ENCODE results near the gene WDR86.

Gene WDR86, protein sequence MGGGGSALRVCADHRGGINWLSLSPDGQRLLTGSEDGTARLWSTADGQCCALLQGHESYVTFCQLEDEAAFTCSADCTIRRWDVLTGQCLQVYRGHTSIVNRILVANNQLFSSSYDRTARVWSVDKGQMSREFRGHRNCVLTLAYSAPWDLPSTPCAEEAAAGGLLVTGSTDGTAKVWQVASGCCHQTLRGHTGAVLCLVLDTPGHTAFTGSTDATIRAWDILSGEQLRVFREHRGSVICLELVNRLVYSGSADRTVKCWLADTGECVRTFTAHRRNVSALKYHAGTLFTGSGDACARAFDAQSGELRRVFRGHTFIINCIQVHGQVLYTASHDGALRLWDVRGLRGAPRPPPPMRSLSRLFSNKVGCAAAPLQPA

DNA sequence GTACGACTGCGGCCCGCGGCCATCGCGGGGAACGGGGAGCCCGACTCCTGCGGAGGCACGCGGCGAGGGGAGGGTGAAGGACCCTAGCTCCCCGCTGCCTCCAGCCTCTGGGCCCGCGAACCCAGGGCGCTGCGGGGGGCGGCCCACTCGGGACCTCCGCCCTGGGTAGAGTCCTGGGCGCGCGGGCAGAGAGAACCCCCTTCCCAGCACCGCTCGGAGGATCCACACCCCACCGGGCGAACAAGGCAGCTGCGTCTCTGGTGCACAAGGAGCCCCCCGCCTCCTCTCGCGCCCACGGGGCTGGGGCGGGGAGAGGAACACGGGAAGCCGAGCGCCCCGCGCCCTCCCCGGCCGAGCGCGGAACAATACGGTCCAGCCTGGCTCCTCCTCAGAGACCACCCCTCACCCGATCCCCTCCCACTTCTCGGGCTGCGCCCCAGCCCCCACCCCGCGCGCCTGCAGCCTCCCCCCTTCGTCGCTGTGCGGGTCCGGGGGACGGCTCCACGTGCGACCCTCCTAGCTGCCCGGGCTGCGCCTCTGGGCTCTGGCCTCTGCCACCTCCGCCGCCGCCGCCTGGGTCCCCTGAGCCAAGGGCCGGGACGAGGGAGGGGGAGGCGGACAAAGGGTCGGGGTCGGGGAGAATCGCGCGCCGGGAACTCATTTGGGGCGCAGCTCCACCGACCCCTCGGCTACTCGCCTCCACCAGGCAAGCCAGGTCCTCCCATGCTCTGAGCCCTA lies at the start of gene WDR86:
WDR86 (minus strand) TSS at position 372 of the 738 bp plus-strand sequence. CDS start 449 bp downstream, outside the sequence.
- no peak for DNase-seq (ENCODE audit: low read depth)

- no peak for DNase-seq (ENCODE audit: low read depth)
Observed at GRCh38 chr7:151457534-151457933, 47.7 kb upstream of the WDR86 start.

- no peak for DNase-seq (ENCODE audit: low read depth)
Observed at GRCh38 chr7:151456782-151457181, 46.9 kb upstream of the WDR86 start.

- DNase-seq (ENCODE audit: low read depth): no peak
Observed at GRCh38 chr7:151456276-151456675, 46.4 kb upstream of the WDR86 start.

DNA sequence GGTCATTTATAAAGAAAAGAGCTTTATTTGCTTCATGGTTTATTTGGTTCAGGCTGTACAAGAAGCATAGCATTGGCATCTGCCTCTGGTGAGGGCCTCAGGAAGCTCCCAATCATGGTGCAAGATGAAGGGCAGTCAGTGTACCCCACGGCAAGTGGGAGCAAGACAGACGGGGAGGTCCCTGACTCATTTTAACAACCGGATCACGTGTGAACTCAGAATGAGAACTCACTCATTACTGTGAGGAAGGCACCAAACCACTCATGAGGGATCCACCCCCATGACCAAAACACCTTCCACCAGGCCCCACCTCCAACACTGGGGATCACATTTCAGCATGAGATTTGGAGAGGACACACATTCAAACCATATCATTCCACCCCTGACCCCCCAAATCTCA lies 45.9 kb upstream of the WDR86 start:
- no peak for DNase-seq (ENCODE audit: low read depth)

DNA sequence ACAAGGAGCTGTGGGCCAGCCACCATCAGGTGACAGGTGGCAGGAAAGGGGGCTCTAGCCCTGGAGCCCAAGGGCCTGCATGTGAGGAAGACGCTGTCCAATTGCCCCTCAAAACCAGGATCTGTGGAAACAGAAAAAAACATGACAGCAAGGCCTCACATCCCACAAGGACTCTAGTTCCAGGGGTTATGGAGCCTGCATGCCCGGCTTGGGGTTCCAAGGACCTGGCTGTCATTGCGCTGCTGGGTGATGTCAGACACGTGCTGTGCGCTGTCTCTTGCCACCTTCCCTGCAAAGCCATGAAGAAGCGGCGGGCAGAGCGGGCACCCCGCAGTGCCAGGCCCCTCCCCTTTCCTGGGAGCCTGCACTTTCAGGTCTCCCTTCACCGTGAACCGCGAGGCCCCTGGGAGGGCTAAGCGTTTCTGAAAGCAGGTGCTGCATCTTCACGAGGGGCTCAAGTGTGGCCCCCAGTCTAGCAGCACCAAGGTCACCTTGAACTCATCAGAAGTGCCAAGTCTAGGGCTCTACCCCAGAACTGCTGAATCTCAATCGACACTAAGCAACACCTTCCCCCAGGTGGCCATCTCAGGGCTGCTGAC lies 45.2 kb upstream of the WDR86 start:
- no peak for DNase-seq (ENCODE audit: low read depth)

DNA sequence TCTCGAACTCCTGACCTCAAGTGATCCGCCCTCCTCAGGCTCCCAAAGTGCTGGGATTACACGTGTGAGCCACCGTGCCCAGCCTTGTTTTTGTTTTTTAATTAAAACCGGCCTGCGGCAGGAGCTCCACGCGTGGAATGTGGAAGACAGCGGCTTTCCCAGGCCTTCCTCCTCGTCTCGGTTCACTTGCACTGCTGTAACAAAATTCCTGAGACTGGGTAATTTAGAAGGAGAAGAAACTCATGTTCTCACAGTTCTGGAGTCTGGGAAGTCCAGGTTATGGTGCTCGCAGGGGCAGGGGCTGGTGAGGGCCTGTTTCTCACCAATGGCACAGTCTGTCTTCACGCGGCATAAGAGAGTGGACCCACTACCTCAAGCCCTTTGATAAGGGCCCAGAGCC lies 44.5 kb upstream of the WDR86 start:
- DNase-seq (ENCODE audit: low read depth): no peak

DNA sequence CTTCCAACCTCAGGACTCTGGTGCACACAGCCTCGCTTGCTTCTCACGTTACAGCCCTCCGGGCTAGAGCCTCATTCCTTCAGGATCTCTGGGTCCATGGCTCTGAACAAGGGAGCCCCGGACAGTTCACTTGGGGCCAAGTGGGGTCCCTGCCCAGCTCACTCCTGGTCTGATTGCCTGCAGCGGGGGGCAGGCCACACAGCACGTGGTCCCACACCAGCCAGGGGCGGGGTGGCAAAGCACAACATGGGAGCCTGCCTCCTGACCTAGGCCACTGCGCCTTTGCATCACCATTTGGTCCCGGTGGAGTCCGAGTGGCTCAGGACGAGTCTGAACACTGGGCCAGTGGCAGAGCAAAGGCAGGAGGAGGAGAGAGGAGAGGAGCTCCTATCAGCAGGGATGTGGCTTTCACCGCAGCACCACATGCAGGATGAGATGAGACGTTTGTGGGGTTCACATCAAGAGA lies 43.5 kb upstream of the WDR86 start:
- DNase-seq (ENCODE audit: low read depth): no peak

DNA sequence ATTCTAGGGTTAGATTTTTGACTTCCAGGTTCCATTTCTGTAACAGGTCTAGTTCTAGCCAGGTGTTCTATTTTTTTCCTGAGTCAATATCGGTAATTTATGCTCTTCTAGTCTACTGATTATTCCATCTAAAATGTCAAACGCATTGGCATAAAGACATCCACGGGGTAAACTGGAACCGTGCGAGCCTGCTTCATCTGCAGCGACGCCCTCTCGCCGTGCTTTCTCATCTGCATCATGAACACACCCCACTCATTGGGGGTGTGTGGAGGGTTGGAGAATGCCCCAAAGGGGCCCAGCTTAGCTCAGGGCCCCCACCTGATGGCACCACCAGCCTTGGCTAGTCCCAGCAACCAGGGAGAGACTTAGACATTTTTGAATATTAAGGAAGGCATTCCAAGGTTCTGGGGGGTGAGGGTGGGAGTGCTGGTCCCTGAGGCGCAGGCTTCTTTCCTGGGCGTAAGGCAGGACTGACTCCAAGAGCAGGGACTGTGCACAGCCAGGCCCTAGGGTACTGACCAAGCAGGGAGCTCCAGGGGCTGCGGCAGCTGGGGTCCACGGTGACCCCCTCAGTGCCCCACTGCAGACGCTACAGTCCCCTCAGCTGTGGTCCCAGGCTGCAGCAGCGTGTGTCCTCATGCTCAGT lies 43.0 kb upstream of the WDR86 start:
- no peak for DNase-seq (ENCODE audit: low read depth)

DNA sequence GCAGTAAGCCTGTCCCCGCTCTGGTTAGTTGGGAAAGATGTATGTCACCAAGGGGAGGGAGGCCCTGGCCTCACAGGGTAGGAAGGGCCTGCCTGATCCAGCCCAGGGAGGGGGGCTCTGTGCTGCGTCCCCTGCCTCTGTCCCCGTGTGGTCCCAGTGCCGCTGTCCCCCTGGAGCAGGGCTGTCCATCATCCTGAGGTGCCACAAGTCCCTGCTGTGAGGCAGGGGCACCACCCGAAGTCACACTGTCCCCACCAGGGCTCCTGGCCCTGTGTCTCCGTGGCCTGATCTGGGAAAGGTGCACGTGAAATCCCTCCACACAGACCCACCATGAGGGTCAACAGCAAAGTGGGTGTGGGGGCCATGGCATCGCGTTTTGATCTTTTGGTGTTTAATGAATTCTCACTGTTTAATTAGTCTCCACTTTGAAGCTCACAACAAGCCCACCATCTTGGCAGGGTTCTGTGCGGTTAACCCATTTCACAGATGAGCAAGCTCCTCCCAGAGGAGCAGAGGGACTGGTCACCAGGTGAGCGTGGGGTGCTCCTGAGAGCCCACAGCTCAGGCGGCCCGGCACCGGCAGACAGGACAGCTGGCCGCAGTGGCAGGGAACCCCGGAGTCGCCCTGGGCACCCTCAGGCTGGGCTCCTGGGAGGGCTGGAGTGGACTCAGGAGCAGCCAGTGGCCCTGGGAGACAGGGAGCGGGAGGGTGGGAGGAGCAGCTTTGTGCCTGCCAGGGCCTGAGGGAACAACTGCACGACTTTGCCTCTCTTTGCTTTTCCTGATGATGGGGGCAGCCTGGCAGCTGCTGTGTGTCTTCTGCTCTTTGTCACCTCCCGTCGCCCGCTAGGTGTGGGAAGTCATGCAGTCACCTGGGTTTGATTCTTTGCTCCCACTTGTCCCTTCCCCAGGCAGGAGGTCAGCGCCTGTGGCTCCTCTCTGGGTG lies 42.1 kb upstream of the WDR86 start:
- no peak for DNase-seq (ENCODE audit: low read depth)

- no peak for DNase-seq (ENCODE audit: low read depth)
Observed at GRCh38 chr7:151451156-151451555, 41.3 kb upstream of the WDR86 start.

GRCh38 chr7:151449990-151450389 lies 40.2 kb upstream of the WDR86 start:
- DNase-seq (ENCODE audit: low read depth): no peak

DNA sequence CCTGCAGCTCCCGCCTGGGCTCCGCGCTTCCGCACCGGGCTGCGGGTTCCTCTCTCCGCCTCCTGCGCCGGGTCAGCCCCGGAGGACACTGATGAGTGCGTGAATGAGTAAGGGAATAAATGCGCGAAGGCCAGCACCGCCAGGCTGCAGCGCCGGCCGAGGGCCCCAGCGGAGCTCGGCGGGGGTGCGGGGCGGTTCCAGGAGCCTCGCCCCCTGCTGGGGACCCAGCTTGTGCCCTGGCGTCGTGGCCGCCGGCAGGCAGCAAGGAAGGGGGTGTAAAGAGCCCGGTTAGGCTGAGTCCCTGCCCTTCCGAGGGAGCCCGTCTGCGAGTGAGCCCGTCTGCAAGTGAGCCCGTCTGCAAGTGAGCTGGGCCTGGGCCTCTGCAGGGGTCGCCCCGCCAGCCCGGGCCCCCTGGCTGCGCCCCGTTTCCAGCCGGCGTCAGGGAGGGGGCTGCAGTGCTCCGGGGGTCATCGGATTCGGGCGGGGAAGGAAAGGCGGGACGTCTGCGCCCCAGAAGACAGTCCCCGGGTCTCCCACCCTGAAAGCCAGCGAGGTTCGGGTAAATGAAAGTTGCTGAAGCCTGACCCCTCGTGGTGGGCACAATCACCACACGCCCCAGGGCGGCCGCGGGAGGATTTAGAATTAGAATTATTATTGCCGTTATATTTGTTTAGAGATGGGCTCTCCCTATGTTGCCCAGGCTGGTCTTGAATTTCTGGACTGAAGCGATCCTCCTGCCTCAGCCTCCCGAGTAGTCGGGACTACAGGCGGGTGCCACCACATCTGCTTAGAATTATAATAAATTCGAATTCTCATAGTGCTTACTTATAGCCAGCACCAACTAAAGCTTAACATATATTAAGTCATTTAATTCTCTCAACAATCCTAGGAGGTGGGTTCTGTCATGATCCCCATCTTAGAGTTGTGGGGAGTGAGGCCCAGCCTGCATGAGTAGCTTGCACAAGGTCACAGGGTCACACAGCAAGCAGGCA lies 38.7 kb upstream of the WDR86 start:
- no peak for DNase-seq (ENCODE audit: low read depth)

GRCh38 chr7:151447901-151448260 lies 38.0 kb upstream of the WDR86 start:
- no peak for DNase-seq (ENCODE audit: low read depth)

DNA sequence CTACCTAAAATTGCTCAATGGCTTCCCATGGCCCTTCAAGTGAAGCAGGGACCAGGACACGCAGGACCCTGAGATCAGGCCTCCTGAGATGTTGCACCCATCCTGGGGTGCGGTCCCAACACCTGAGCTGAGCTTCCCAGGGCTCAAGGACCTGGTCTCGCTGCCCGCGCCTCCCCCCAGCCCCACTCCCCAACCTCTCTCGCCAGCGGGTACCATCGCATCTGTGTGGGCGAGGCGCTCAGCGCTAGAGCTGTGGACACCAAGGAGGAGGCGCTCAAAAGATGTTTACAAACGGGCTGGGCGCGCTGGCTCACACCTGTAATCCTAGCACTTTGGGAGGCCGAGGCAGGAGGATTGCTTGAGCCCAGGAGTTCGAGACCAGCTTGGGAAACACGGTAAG lies 37.5 kb upstream of the WDR86 start:
- DNase-seq (ENCODE audit: low read depth): no peak

DNA sequence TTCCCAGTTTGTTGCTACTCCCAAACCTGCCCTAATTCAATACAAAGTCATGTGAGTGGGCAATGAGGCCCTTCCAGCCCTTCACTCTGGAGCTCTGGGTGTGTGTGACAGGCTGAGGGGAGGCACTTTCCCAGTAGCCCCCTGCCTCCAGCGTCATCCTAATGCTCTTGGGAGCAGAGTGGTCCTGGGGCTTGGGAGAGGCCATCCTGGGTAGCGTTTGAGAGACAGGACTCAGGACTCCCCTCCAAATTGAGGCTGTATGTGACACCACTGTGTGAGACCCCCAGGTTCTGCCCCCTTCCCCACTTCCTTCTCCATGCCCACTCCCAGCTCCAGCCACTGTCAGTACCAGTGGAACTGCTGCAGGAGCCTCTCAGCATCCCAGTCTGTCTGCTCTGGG lies 36.6 kb upstream of the WDR86 start:
- no peak for DNase-seq (ENCODE audit: low read depth)

DNA sequence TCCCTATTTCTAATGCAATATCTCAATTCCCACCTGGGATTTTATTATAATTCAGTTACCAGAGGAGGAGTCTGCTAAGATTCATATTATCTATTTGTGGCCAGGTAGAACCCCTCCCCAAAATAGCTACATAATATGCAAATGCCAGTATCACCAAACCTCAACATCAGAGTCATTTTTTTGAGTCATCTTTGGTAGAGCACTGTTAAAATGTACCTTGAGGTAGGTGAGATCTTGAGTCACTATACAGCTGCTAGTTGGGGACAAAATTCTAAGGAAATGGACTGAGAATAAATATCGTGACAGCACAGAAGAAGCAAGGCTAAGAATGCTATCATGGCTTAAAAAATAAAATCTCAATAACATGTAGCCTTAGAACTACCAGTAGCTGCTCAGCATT lies 34.8 kb upstream of the WDR86 start:
- no peak for DNase-seq (ENCODE audit: low read depth)

DNA sequence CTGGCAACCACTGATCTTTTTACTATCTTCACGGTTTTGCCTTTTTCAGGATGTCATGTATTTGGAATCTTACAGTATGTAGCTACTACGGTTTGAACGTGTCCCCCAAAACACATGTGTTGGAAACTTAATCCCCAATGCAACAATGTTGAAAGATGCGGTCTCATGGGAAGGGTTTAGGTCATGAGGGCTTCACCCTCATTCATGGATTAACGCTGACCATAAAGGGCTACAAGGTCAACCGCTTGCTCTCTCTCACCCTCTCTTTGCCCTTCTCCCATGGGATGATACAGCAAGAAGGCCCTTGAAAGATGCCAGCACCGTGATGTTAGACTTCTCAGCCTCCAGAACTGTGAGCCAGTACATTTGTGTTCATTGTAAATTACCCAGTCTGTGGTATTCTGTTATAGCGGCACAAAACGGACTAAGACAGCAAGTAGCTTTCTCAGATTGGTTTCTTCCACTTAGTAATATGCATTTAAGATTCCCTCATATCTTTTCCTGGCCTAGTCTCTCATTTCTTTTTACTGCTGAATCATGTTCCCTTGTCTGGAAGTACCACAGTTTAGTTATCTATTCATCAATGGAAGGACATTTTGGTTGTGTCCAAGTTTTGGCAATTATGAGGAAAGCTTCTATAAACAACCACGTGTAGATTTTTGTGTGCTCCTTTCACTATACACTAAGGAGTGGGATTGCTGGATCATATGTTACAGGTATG lies 33.1 kb upstream of the WDR86 start:
- no peak for DNase-seq (ENCODE audit: low read depth)

DNA sequence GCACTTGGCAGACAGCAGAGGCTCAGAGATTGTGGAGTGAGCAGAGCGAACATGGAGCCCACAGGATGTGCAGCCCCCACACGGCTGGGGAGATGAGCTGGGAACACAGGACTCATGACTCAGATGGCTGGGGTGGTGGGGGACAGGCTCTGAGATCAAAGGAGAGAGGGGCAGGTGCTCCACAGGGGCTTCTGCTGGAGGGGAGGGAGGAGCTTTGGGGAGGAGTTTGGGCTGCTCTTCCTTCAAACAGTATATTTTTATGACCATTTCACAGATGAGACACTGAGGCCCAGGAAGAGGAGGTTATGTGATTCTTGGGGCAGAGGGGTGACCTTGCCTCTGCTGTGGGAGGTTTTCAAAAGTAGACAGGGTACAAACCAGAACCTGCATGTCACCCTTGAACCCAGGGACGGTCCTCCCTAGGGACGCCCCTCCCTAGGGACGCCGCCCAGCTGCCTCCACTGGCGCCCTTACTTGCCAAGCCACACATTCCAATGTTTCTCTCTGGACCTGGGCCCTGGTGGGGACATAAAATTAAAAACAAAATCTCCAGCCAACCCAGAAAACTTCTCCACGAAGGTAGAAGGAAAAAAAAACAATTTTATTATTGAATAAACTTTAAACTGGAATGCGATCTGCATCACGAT lies 31.1 kb upstream of the WDR86 start:
- no peak for DNase-seq (ENCODE audit: low read depth)

Measured in HS-5 (cell line).